A549 (cell line): ENCODE measurements around the gene ADCY6.

ENCODE experiments used
- CTCF ChIP-seq: fragments of >200 bp; sonication (Bioruptor Twin); formaldehyde crosslinking; IDR thresholded peaks from 3 replicates; pipeline ENCODE4 v1.5.1; 2016
- EP300 ChIP-seq, 2 experiments: fragments of >200 bp; sonication (Bioruptor Twin); formaldehyde crosslinking; IDR thresholded peaks; 2 replicates in 1 of 2; 3 replicates in 1 of 2; pipeline ENCODE4 v1.6.1; 2016 to 2017
- KDM1A ChIP-seq: fragments of 200-600 bp; sonication (generic); IDR thresholded peaks from 2 replicates; pipeline ENCODE4 v1.6.1; 2016; ENCODE audit warnings: low read depth, mild to moderate bottlenecking
- RAD21 ChIP-seq, 2 experiments: fragments of >200 bp in 1 of 2; sonication (Bioruptor Twin) in 1 of 2; formaldehyde crosslinking in 1 of 2; IDR thresholded peaks in 1 of 2; conservative IDR thresholded peaks in 1 of 2; 2 replicates in 1 of 2; 3 replicates in 1 of 2; pipeline ENCODE4 v1.6.1; 2012 to 2018; ENCODE audit warnings: inconsistent platforms in 1 of 2
- REST ChIP-seq: fragments of 200-600 bp; sonication (generic); IDR thresholded peaks from 2 replicates; pipeline ENCODE4 v1.6.1; 2016; ENCODE audit warnings: antibody characterized with exemption, mild to moderate bottlenecking, moderate library complexity

GRCh38 chr12:48728807-48729206 lies 60.1 kb downstream of the ADCY6 start:
- TF ChIP-seq CTCF (no peak), KDM1A (no peak), RAD21 (conservative IDR thresholded peaks at IDR 0.05 in 1 of 2, IDR thresholded peaks at IDR 0.05 in 1 of 2) (no peak), EP300 (IDR thresholded peaks at IDR 0.05) (no peak), REST (no peak)
